Thoracic aorta (tissue), 2 donors: Measurements from ENCODE around the gene GPD1L. TPM values are rescaled to one million over a fixed set of nuclear protein-coding genes. Genes with fewer than 3 reads are reported as not detected.

ENCODE experiments used
- ATAC-seq: fragments of 150-250 bp; one replicate; pipeline ENCODE4 v1.8.0; 2017; ENCODE audit warnings: low read depth; ENCODE audit not compliant: insufficient number of reproducible peaks, low FRiP score
- DNase-seq: peaks from one replicate; pipeline ENCODE4 v3.0.0-alpha.2; 2020; ENCODE audit warnings: low spot score
- H3K27ac ChIP-seq, 2 donors: fragments of 200-600 bp; sonication (generic); 1 replicate in 1 of 2; 2 replicates in 1 of 2; pipeline ENCODE4 v1.5.1; 2016; ENCODE audit warnings: mild to moderate bottlenecking in 2 of 2, moderate library complexity in 2 of 2
- H3K27me3 ChIP-seq: fragments of 200-600 bp; sonication (generic); replicated peaks from 2 replicates; pipeline ENCODE4 v1.6.0; 2016; ENCODE audit warnings: mild to moderate bottlenecking; ENCODE audit not compliant: insufficient read depth
- H3K36me3 ChIP-seq: fragments of 200-600 bp; sonication (generic); one replicate; pipeline ENCODE4 v1.5.1; 2016
- H3K4me1 ChIP-seq, 2 donors: fragments of 200-600 bp; sonication (generic); 1 replicate in 1 of 2; 2 replicates in 1 of 2; pipeline versions ENCODE4 v1.5.1 to v1.6.0; 2016; ENCODE audit warnings: low read depth in 2 of 2, mild to moderate bottlenecking in 1 of 2; ENCODE audit not compliant: control insufficient read depth in 1 of 2
- H3K4me3 ChIP-seq: fragments of 200-600 bp; sonication (generic); 2 replicates; pipeline ENCODE4 v1.5.1; 2016; ENCODE audit warnings: mild to moderate bottlenecking
- H3K9me3 ChIP-seq: fragments of 200-600 bp; sonication (generic); 2 replicates; pipeline ENCODE4 v1.5.1; 2016
- CTCF ChIP-seq: fragments of 200-600 bp; sonication (generic); IDR thresholded peaks from one replicate; pipeline ENCODE4 v1.5.1; 2019; ENCODE audit warnings: antibody characterized with exemption
- total RNA-seq, 2 donors: library from RNA; depleted of rRNA; stranded (reverse); fragments of >200 nt; gene quantifications; one replicate each; pipeline versions ENCODE4 v1.1.0 to v1.2.3, GENCODE V29; 2016

The GPD1L gene
- total RNA-seq, 2 donors from 2014 or later = 32.8 to 49.1 TPM

- no peak for TF ChIP-seq CTCF
- DNase-seq (no peak), ATAC-seq (no peak)
- no peaks in the 10 kb centered on the region for H3K36me3 ChIP-seq
- H3K27ac ChIP-seq = no peak overlapping the region
- no peaks in the 10 kb centered on the region for H3K9me3 ChIP-seq
- H3K27me3 ChIP-seq = no peaks in the 10 kb centered on the region
- H3K4me1 ChIP-seq = peaks cover 0 to 13% of the 10 kb centered on the region in 2 donors
- H3K4me3 ChIP-seq = no peak overlapping the region
Observed at GRCh38 chr3:32118215-32118614, 11.8 kb downstream of the GPD1L start.

GRCh38 chr3:32120471-32120870 is 14.1 kb downstream of the GPD1L start:
- ATAC-seq (no peak), DNase-seq (no peak)
- Histone ChIP-seq H3K27ac (no peak overlapping the region), H3K36me3 (no peaks in the 10 kb centered on the region), H3K4me3 (no peak overlapping the region), H3K27me3 (no peaks in the 10 kb centered on the region), H3K9me3 (no peaks in the 10 kb centered on the region), H3K4me1 (peaks cover 0 to 13% of the 10 kb centered on the region in 2 donors)
- TF ChIP-seq CTCF = no peak

GRCh38 chr3:32121137-32121536 is 14.7 kb downstream of the GPD1L start:
- Histone ChIP-seq H3K27me3 (no peaks in the 10 kb centered on the region), H3K4me1 (peaks cover 0 to 13% of the 10 kb centered on the region in 2 donors), H3K36me3 (no peaks in the 10 kb centered on the region), H3K4me3 (no peak overlapping the region), H3K9me3 (no peaks in the 10 kb centered on the region), H3K27ac (no peak overlapping the region)
- DNase-seq = no peak
- no peak for ATAC-seq
- TF ChIP-seq CTCF = no peak

GRCh38 chr3:32123620-32124019 is 17.2 kb downstream of the GPD1L start:
- ATAC-seq = no peak
- no peak overlapping the region for H3K4me3 ChIP-seq
- no peaks in the 10 kb centered on the region for H3K9me3 ChIP-seq
- peaks cover 0 to 11% of the 10 kb centered on the region in 2 donors for H3K4me1 ChIP-seq
- H3K27me3 ChIP-seq = no peaks in the 10 kb centered on the region
- no peak for DNase-seq
- TF ChIP-seq CTCF = no peak
- H3K36me3 ChIP-seq = no peaks in the 10 kb centered on the region
- H3K27ac ChIP-seq = no peak overlapping the region

- H3K9me3 ChIP-seq = no peaks in the 10 kb centered on the region
- peaks cover 0 to 11% of the 10 kb centered on the region in 2 donors for H3K4me1 ChIP-seq
- ATAC-seq (no peak), DNase-seq (no peak)
- no peak overlapping the region for H3K27ac ChIP-seq
- TF ChIP-seq CTCF = no peak
- no peak overlapping the region for H3K4me3 ChIP-seq
- H3K36me3 ChIP-seq = no peaks in the 10 kb centered on the region
- no peaks in the 10 kb centered on the region for H3K27me3 ChIP-seq
Observed at GRCh38 chr3:32125012-32125411, 18.6 kb downstream of the GPD1L start.
